HG03354 (cell line): ENCODE measurements around the gene TBCB.
"Not testable (repeated sequence)": the region's sequence is repeated elsewhere in the genome, so short reads cannot be mapped to it uniquely, and the experiment has no call there.

ENCODE experiments used
- ATAC-seq: cut with Tn5 transposase; IDR thresholded peaks from one replicate; pipeline ENCODE4 v1.9.1; 2021; ENCODE audit warnings: mild to moderate bottlenecking; ENCODE audit not compliant: unreplicated experiment, poor library complexity, severe bottlenecking

The TBCB gene

GRCh38 chr19:36160821-36161596 is 45.7 kb downstream of the TBCB start:
- ATAC-seq, result no peak

- ATAC-seq, result no peak
Measured at GRCh38 chr19:36163813-36164212, 48.5 kb downstream of the TBCB start.

GRCh38 chr19:36169084-36169760 is 54.0 kb downstream of the TBCB start:
- no peak for ATAC-seq

DNA sequence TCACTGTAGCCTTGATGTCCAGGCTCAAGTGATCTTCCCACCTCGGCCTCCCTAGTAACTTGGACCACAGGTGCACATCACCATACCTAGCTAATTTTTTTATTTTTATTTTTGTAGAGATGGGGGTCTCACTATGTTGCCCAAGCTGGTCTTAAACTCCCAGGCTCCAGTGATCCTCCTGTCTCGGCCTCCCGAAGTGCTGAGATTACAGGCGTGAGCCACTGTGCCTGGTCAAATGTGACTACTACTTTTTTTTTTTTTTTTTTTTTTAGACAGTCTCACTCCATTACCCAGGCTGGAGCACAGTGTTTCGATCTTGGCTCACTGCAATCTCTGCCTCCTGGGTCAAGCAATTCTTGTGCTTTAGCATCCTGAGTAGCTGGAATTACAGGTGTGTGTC is 57.6 kb downstream of the TBCB start:
- ATAC-seq, result no peak

- ATAC-seq, result not testable (repeated sequence)
Measured at GRCh38 chr19:36173846-36174245, 58.6 kb downstream of the TBCB start.
